ENCODE results near the gene TAX1BP1. TPM values are rescaled to one million over a fixed set of nuclear protein-coding genes. Genes with fewer than 3 reads are reported as not detected.
"Not testable (repeated sequence)": the region's sequence is repeated elsewhere in the genome, so short reads cannot be mapped to it uniquely, and the experiment has no call there.

The TAX1BP1 gene
- total RNA-seq, 2 experiments from 2014 or later, result 27.9 to 49.7 TPM

- ChIA-PET POLR2A (interaction anchor here (0.6 to 1.4 kb wide), 3 partner anchors 25 to 277 kb away, joined by 3 to 4 read pairs (median 3); no protein-coding TSS in a partner anchor), CTCF (ENCODE audit: unreplicated experiment) (no interaction called here)
- H3K9me2 ChIP-seq (ENCODE audit: insufficient read depth, low read length), result no peaks in the 10 kb centered on the region
- H3K9me3 ChIP-seq (ENCODE audit: low read length), result no peaks in the 10 kb centered on the region
- H3K27ac ChIP-seq (ENCODE audit: low read depth, low read length, poor library complexity, severe bottlenecking), result no peak overlapping the region
- H3K4me1 ChIP-seq (ENCODE audit: insufficient read depth, low read length, poor library complexity, severe bottlenecking), result no peaks in the 10 kb centered on the region
- no peak overlapping the region for H3K4me2 ChIP-seq (ENCODE audit: low read length)
- no peaks in the 10 kb centered on the region for H3K79me2 ChIP-seq (ENCODE audit: insufficient read depth, low read depth, low read length)
- H2AFZ ChIP-seq (ENCODE audit: low read length), result no peak overlapping the region
- intact Hi-C loops (cut with micrococcal nuclease; ENCODE audit: unreplicated experiment), result no loop called here
- TF ChIP-seq CTCF (conservative IDR thresholded peaks at IDR 0.05; ENCODE audit: low read length) (no peak), EZH2phosphoT487 (IDR thresholded peaks at IDR 0.05; ENCODE audit: borderline replicate concordance, low read depth, low read length) (no peak)
- no peaks in the 10 kb centered on the region for H4K20me1 ChIP-seq (ENCODE audit: insufficient read depth, low read length)
- BruUV-seq (replicated peaks), result no TSS peak
- peaks cover 7% of the 10 kb centered on the region; the same call in 1 of the 2 replicates for H3K36me3 ChIP-seq (ENCODE audit: insufficient read depth, low read length)
- H3K4me3 ChIP-seq (ENCODE audit: low read depth, low read length, poor library complexity, severe bottlenecking), result no peak overlapping the region
- no peak for DNase-seq (ENCODE audit: low spot score)
Observed at GRCh38 chr7:27843584-27844305, 103.8 kb downstream of the TAX1BP1 start.

DNA sequence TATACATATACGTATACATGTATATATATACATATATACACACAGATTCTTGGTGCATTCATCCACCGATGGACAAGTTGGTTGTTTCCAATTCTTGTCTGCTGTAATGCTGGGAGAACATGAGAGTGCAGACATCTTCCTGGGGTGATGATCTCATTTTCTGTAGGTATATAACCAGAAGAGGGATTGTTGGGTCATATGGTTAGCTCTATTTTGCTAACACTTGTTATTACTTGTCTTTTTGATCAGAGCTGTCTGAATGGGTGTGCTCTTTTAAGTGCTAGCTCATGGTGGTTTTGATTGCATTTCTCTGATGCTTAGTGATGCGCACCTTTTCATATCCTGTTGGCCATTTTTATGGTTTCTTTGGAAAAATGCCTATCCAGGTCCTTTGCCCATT lies 106.4 kb downstream of the TAX1BP1 start:
- POLR2A ChIA-PET, result interaction anchor here (0.7 to 1.0 kb wide), 2 partner anchors 50 to 95 kb away, joined by 3 to 4 read pairs; no protein-coding TSS in a partner anchor
- no peak overlapping the region for H3K4me3 ChIP-seq (ENCODE audit: low read depth, low read length, poor library complexity, severe bottlenecking)
- CTCF ChIA-PET (ENCODE audit: unreplicated experiment), result no interaction called here
- H3K79me2 ChIP-seq (ENCODE audit: insufficient read depth, low read depth, low read length), result no peaks in the 10 kb centered on the region
- H3K9me3 ChIP-seq (ENCODE audit: low read length), result no peaks in the 10 kb centered on the region
- no peak overlapping the region for H3K27ac ChIP-seq (ENCODE audit: low read depth, low read length, poor library complexity, severe bottlenecking)
- intact Hi-C loops (cut with micrococcal nuclease; ENCODE audit: unreplicated experiment), result no loop called here
- no peaks in the 10 kb centered on the region for H3K4me1 ChIP-seq (ENCODE audit: insufficient read depth, low read length, poor library complexity, severe bottlenecking)
- no peak for TF ChIP-seq CTCF (conservative IDR thresholded peaks at IDR 0.05; ENCODE audit: low read length)
- no peak for TF ChIP-seq EZH2phosphoT487 (IDR thresholded peaks at IDR 0.05; ENCODE audit: borderline replicate concordance, low read depth, low read length)
- H3K4me2 ChIP-seq (ENCODE audit: low read length), result no peak overlapping the region
- no peak overlapping the region for H2AFZ ChIP-seq (ENCODE audit: low read length)
- no peaks in the 10 kb centered on the region for H3K36me3 ChIP-seq (ENCODE audit: insufficient read depth, low read length)
- H3K9me2 ChIP-seq (ENCODE audit: insufficient read depth, low read length), result no peaks in the 10 kb centered on the region
- H4K20me1 ChIP-seq (ENCODE audit: insufficient read depth, low read length), result no peaks in the 10 kb centered on the region
- BruUV-seq (replicated peaks), result no TSS peak
- DNase-seq (ENCODE audit: low spot score), result no peak

DNA sequence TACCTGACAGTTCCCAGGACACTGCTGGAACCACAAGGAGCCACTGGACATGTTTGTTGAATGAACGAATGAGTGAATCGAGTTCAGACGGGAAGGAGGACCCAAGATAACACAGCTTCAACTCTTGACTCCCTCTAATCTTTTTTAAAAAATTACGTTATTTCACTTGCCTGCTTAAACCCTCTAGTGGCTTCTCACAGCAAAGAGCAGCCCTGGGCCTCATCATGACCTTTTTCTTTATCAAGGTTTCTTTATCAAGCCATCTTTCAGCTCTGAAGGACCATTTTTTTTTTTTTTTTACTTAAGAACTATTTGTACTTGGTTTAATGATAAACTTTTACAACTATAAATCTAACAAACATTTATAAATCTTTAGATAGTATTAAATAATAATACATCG lies 110.6 kb downstream of the TAX1BP1 start:
- no peak for DNase-seq (ENCODE audit: low spot score)
- H4K20me1 ChIP-seq (ENCODE audit: insufficient read depth, low read length), result no peaks in the 10 kb centered on the region
- no peaks in the 10 kb centered on the region; the same call in 1 of the 2 replicates for H3K36me3 ChIP-seq (ENCODE audit: insufficient read depth, low read length)
- ChIA-PET POLR2A (interaction anchor here (0.6 kb wide), 1 partner anchor 340 kb away, joined by 8 read pairs; no protein-coding TSS in a partner anchor), CTCF (ENCODE audit: unreplicated experiment) (no interaction called here)
- no peaks in the 10 kb centered on the region for H3K79me2 ChIP-seq (ENCODE audit: insufficient read depth, low read depth, low read length)
- H3K4me2 ChIP-seq (ENCODE audit: low read length), result no peak overlapping the region
- H3K4me3 ChIP-seq (ENCODE audit: low read depth, low read length, poor library complexity, severe bottlenecking), result no peak overlapping the region
- intact Hi-C loops (cut with micrococcal nuclease; ENCODE audit: unreplicated experiment), result no loop called here
- H3K4me1 ChIP-seq (ENCODE audit: insufficient read depth, low read length, poor library complexity, severe bottlenecking), result no peaks in the 10 kb centered on the region
- no peak overlapping the region for H2AFZ ChIP-seq (ENCODE audit: low read length)
- H3K9me2 ChIP-seq (ENCODE audit: insufficient read depth, low read length), result no peaks in the 10 kb centered on the region
- H3K9me3 ChIP-seq (ENCODE audit: low read length), result no peaks in the 10 kb centered on the region
- BruUV-seq (replicated peaks), result no TSS peak
- TF ChIP-seq EZH2phosphoT487 (IDR thresholded peaks at IDR 0.05; ENCODE audit: borderline replicate concordance, low read depth, low read length) (no peak), CTCF (conservative IDR thresholded peaks at IDR 0.05; ENCODE audit: low read length) (no peak)
- H3K27ac ChIP-seq (ENCODE audit: low read depth, low read length, poor library complexity, severe bottlenecking), result no peak overlapping the region

DNA sequence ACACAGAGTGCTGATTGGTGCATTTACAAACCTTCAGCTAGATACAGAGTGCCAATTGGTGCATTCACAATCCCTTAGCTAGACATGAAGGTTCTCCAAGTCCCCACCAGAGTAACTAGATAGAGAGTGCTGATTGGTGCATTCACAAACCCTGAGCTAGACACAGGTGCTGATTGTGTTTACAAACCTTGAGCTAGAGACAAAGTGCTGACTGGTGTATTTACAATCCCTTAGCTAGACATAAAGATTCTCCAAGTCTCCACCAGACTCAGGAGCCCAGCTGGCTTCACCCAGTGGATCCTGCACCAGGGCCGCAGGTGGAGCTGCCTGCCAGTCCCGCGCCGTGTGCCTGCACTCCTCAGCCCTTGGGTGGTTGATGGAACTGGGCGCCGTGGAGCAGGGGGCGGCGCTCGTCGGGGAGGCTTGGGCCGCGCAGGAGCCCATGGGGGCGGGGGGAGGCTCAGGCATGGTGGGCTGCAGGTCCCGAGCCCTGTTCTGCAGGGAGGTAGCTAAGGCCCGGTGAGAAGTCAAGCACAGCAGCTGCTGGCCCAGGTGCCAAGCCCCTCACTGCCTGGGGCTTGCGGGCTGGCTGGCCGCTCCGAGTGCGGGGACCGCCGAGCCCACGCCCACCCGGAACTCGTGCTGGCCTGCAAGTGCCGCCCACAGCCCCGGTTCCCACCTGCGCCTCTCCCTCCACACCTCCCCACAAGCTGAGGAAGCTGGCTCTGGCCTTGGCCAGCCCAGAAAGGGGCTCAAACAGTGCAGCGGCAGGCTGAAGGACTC lies 116.9 kb downstream of the TAX1BP1 start:
- H4K20me1 ChIP-seq (ENCODE audit: insufficient read depth, low read length); H3K9me2 ChIP-seq (ENCODE audit: insufficient read depth, low read length); H3K4me2 ChIP-seq (ENCODE audit: low read length); CTCF ChIA-PET (ENCODE audit: unreplicated experiment); H3K4me3 ChIP-seq (ENCODE audit: low read depth, low read length, poor library complexity, severe bottlenecking); H3K36me3 ChIP-seq (ENCODE audit: insufficient read depth, low read length); H3K9me3 ChIP-seq (ENCODE audit: low read length); H3K4me1 ChIP-seq (ENCODE audit: insufficient read depth, low read length, poor library complexity, severe bottlenecking); intact Hi-C loops (cut with micrococcal nuclease; ENCODE audit: unreplicated experiment); DNase-seq (ENCODE audit: low spot score); H2AFZ ChIP-seq (ENCODE audit: low read length); H3K27ac ChIP-seq (ENCODE audit: low read depth, low read length, poor library complexity, severe bottlenecking); BruUV-seq (replicated peaks); H3K79me2 ChIP-seq (ENCODE audit: insufficient read depth, low read depth, low read length): not testable (repeated sequence)
- POLR2A ChIA-PET, result interaction anchor here (1.1 kb wide), 1 partner anchor 21 kb away, joined by 3 read pairs; no protein-coding TSS in a partner anchor

Data from OCI-LY7 (cell line).